Liver (tissue), 9 donors: Measurements from ENCODE around the gene ST6GALNAC5. TPM values are rescaled to one million over a fixed set of nuclear protein-coding genes. Genes with fewer than 3 reads are reported as not detected.

Experiments
- DNase-seq: peaks from one replicate; pipeline ENCODE4 v3.0.0-alpha.2; 2017; ENCODE audit warnings: low spot score
- H3K27ac ChIP-seq, 2 donors: one replicate each; pipeline ENCODE4 v1.7.0; 2013; ENCODE audit warnings: inconsistent platforms in 2 of 2, low read length in 2 of 2, control low read depth in 1 of 2, low read depth in 1 of 2, mild to moderate bottlenecking in 1 of 2
- H3K27me3 ChIP-seq, 4 donors: one replicate each; pipeline versions ENCODE4 v1.6.1 to v1.7.0; 2013; ENCODE audit warnings: low read length in 3 of 4, inconsistent platforms in 1 of 4, mild to moderate bottlenecking in 1 of 4, moderate library complexity in 1 of 4; ENCODE audit not compliant: control insufficient read depth in 4 of 4, insufficient read depth in 4 of 4
- H3K36me3 ChIP-seq, 4 donors: one replicate each; pipeline versions ENCODE4 v1.6.1 to v1.7.0; 2013; ENCODE audit warnings: low read length in 3 of 4, mild to moderate bottlenecking in 3 of 4, low read depth in 1 of 4, moderate library complexity in 1 of 4; ENCODE audit not compliant: control insufficient read depth in 4 of 4, insufficient read depth in 3 of 4
- H3K4me1 ChIP-seq, 4 donors: one replicate each; pipeline versions ENCODE4 v1.6.1 to v1.7.0; 2013; ENCODE audit warnings: low read length in 3 of 4, mild to moderate bottlenecking in 3 of 4, moderate library complexity in 1 of 4; ENCODE audit not compliant: control insufficient read depth in 4 of 4, insufficient read depth in 4 of 4
- H3K4me3 ChIP-seq, 3 donors: one replicate each; pipeline versions ENCODE4 v1.6.1 to v1.7.0; 2013; ENCODE audit warnings: low read length in 3 of 3, control low read depth in 1 of 3, low read depth in 1 of 3, mild to moderate bottlenecking in 1 of 3
- H3K9ac ChIP-seq, 2 donors: one replicate each; pipeline ENCODE4 v1.7.0; 2013; ENCODE audit warnings: low read length in 2 of 2, mild to moderate bottlenecking in 2 of 2, moderate library complexity in 2 of 2, control low read depth in 1 of 2, low read depth in 1 of 2
- H3K9me3 ChIP-seq, 4 donors: one replicate each; pipeline versions ENCODE4 v1.6.1 to v1.7.0; 2013; ENCODE audit warnings: low read length in 3 of 4; ENCODE audit not compliant: control insufficient read depth in 4 of 4
- CTCF ChIP-seq: fragments of 150-350 bp; IDR thresholded peaks from 2 replicates; pipeline ENCODE4 v1.5.1; 2017; ENCODE audit warnings: improper control_type of control experiment, low read depth, low read length; ENCODE audit not compliant: missing input control
- EGR1 ChIP-seq, 2 donors: IDR thresholded peaks; 2 replicates each; pipeline ENCODE4 v1.6.1; 2016 to 2018; ENCODE audit warnings: antibody characterized with exemption in 2 of 2, low read depth in 2 of 2
- FOXA1 ChIP-seq: IDR thresholded peaks from 2 replicates; pipeline ENCODE4 v1.6.1; 2016; ENCODE audit warnings: antibody characterized with exemption
- FOXA2 ChIP-seq: IDR thresholded peaks from 2 replicates; pipeline ENCODE4 v1.6.1; 2016; ENCODE audit warnings: antibody characterized with exemption
- GABPA ChIP-seq, 2 donors: IDR thresholded peaks in 1 of 2; conservative IDR thresholded peaks in 1 of 2; 2 replicates each; pipeline ENCODE4 v1.6.1; 2016; ENCODE audit warnings: antibody characterized with exemption in 2 of 2, mild to moderate bottlenecking in 1 of 2, moderate library complexity in 1 of 2
- HNF4A ChIP-seq, 2 donors: conservative IDR thresholded peaks; 2 replicates each; pipeline ENCODE4 v1.6.1; 2016; ENCODE audit warnings: antibody characterized with exemption in 2 of 2, mild to moderate bottlenecking in 2 of 2
- HNF4G ChIP-seq: IDR thresholded peaks from 2 replicates; pipeline ENCODE4 v1.6.1; 2016; ENCODE audit warnings: antibody characterized with exemption
- JUND ChIP-seq, 2 donors: IDR thresholded peaks; 2 replicates each; pipeline ENCODE4 v1.6.1; 2016; ENCODE audit warnings: antibody characterized with exemption in 2 of 2
- NR2F2 ChIP-seq: IDR thresholded peaks from 2 replicates; pipeline ENCODE4 v1.6.1; 2016; ENCODE audit warnings: antibody characterized with exemption
- RAD21 ChIP-seq, 2 donors: IDR thresholded peaks; 2 replicates each; pipeline ENCODE4 v1.6.1; 2016; ENCODE audit warnings: antibody characterized with exemption in 2 of 2, mild to moderate bottlenecking in 2 of 2
- REST ChIP-seq: IDR thresholded peaks from 2 replicates; pipeline ENCODE4 v1.6.1; 2016; ENCODE audit warnings: antibody characterized with exemption, mild to moderate bottlenecking
- RXRA ChIP-seq, 2 donors: IDR thresholded peaks; 2 replicates each; pipeline ENCODE4 v1.6.1; 2017 to 2018; ENCODE audit warnings: antibody characterized with exemption in 2 of 2, mild to moderate bottlenecking in 1 of 2
- SP1 ChIP-seq: IDR thresholded peaks from 2 replicates; pipeline ENCODE4 v1.6.1; 2018; ENCODE audit warnings: antibody characterized with exemption, mild to moderate bottlenecking
- TAF1 ChIP-seq: conservative IDR thresholded peaks from 2 replicates; pipeline ENCODE4 v1.6.1; 2016; ENCODE audit warnings: antibody characterized with exemption, mild to moderate bottlenecking
- YY1 ChIP-seq: IDR thresholded peaks from 2 replicates; pipeline ENCODE4 v1.6.1; 2016; ENCODE audit warnings: antibody characterized with exemption, mild to moderate bottlenecking
- ZBTB33 ChIP-seq: IDR thresholded peaks from 2 replicates; pipeline ENCODE4 v1.6.1; 2016; ENCODE audit warnings: antibody characterized with exemption
- WGBS: extraction: QIAGEN DNeasy Blood & Tissue Kit; methylation state at CpG from one replicate; pipeline ENCODE4 v1.1.7; 2013; 5-methylcytosine and 5-hydroxymethylcytosine counted together
- polyA plus RNA-seq, 2 donors: library from polyadenylated mRNA; stranded (reverse) in 1 of 2; unstranded in 1 of 2; fragments of 200-250 nt in 1 of 2; fragments of >200 nt in 1 of 2; fragmentation: Nextera tagmentation in 1 of 2; extraction: Ambion mirVana in 1 of 2; gene quantifications; one replicate each; pipeline versions ENCODE4 v1.2.1 to v1.2.3, GENCODE V29; 2013 to 2015
- total RNA-seq, 2 donors: library from RNA; depleted of rRNA; stranded (reverse); fragments of >200 nt; gene quantifications; one replicate each; pipeline ENCODE4 v1.2.3, GENCODE V29; 2014
- TF ChIP-seq, protein P1 (sequence below): IDR thresholded peaks from 2 replicates; pipeline ENCODE4 v1.6.1; 2016; ENCODE audit warnings: antibody characterized with exemption
- TF ChIP-seq, protein P2 (sequence below): IDR thresholded peaks from 2 replicates; pipeline ENCODE4 v1.6.1; 2016; ENCODE audit warnings: antibody characterized with exemption
- donor health status: healthy.
- donor health status: healthy.
- donor health status: healthy.
- donor health status: healthy.
- donor health status: healthy.

ST6GALNAC5 gene
- total and polyA plus RNA-seq, 4 donors: 0.09 to 0.17 TPM; not detected in 2

GRCh38 chr1:76938304-76938703 is 71.0 kb downstream of the ST6GALNAC5 start:
- no peaks in the 10 kb centered on the region for H3K27me3 ChIP-seq
- no peak overlapping the region for H3K4me3 ChIP-seq
- H3K27ac ChIP-seq: no peak overlapping the region
- no peak for TF ChIP-seq TAF1
- TF ChIP-seq, protein P1, sequence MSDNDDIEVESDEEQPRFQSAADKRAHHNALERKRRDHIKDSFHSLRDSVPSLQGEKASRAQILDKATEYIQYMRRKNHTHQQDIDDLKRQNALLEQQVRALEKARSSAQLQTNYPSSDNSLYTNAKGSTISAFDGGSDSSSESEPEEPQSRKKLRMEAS: no peak
- TF ChIP-seq FOXA2: no peak
- no peak for TF ChIP-seq NR2F2
- TF ChIP-seq HNF4G: no peak
- TF ChIP-seq REST: no peak
- no peak for TF ChIP-seq EGR1 (IDR thresholded peaks at IDR 0.05; ENCODE audit: low read depth in 2 of 2)
- TF ChIP-seq GABPA (IDR thresholded peaks at IDR 0.05 in 1 of 2, conservative IDR thresholded peaks at IDR 0.05 in 1 of 2): no peak
- no peak overlapping the region for H3K9ac ChIP-seq
- no peaks in the 10 kb centered on the region for H3K36me3 ChIP-seq
- DNase-seq: no peak
- no peaks in the 10 kb centered on the region for H3K4me1 ChIP-seq
- 69% methylated on average over 2 of the region's 2 CpGs for WGBS
- no peaks in the 10 kb centered on the region for H3K9me3 ChIP-seq

GRCh38 chr1:76939050-76939816 is 72.0 kb downstream of the ST6GALNAC5 start:
- Histone ChIP-seq H3K4me3 (no peak overlapping the region), H3K9ac (no peak overlapping the region), H3K36me3 (no peaks in the 10 kb centered on the region), H3K27ac (no peak overlapping the region), H3K4me1 (no peaks in the 10 kb centered on the region), H3K9me3 (no peaks in the 10 kb centered on the region), H3K27me3 (no peaks in the 10 kb centered on the region)
- TF ChIP-seq, protein P1: no peak
- no peak for TF ChIP-seq GABPA (IDR thresholded peaks at IDR 0.05 in 1 of 2, conservative IDR thresholded peaks at IDR 0.05 in 1 of 2)
- TF ChIP-seq RAD21 (IDR thresholded peaks at IDR 0.05): no peak
- TF ChIP-seq HNF4A (conservative IDR thresholded peaks at IDR 0.05): no peak
- no peak for TF ChIP-seq EGR1 (IDR thresholded peaks at IDR 0.05; ENCODE audit: low read depth in 2 of 2)
- no peak for TF ChIP-seq JUND (IDR thresholded peaks at IDR 0.05)
- TF ChIP-seq HNF4G: no peak
- no peak for TF ChIP-seq RXRA (IDR thresholded peaks at IDR 0.05)
- TF ChIP-seq NR2F2: no peak
- TF ChIP-seq FOXA1: no peak
- TF ChIP-seq FOXA2: no peak
- TF ChIP-seq, protein P2, sequence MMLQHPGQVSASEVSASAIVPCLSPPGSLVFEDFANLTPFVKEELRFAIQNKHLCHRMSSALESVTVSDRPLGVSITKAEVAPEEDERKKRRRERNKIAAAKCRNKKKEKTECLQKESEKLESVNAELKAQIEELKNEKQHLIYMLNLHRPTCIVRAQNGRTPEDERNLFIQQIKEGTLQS: no peak
- TF ChIP-seq TAF1: no peak
- TF ChIP-seq ZBTB33: no peak
- no peak for TF ChIP-seq CTCF
- TF ChIP-seq YY1: no peak
- TF ChIP-seq SP1: no peak
- WGBS: 55% methylated on average over 8 of the region's 8 CpGs
- no peak for DNase-seq
